WI38 (cell line): ENCODE results near the gene SGPP1.
A peak's percentile ranks its signal among the peaks of the same experiment; 100 is the strongest.

ENCODE experiments used
- H3K4me3 ChIP-seq: 2 replicates; pipeline ENCODE4 v1.5.1; 2011; ENCODE audit warnings: low read depth, mild to moderate bottlenecking, control low read depth, low read length
- TF ChIP-seq, protein P1 (sequence below): IDR thresholded peaks from 2 replicates; pipeline ENCODE4 v1.5.1; 2012; ENCODE audit warnings: low read depth, mild to moderate bottlenecking, control low read depth, low read length

Gene SGPP1, protein sequence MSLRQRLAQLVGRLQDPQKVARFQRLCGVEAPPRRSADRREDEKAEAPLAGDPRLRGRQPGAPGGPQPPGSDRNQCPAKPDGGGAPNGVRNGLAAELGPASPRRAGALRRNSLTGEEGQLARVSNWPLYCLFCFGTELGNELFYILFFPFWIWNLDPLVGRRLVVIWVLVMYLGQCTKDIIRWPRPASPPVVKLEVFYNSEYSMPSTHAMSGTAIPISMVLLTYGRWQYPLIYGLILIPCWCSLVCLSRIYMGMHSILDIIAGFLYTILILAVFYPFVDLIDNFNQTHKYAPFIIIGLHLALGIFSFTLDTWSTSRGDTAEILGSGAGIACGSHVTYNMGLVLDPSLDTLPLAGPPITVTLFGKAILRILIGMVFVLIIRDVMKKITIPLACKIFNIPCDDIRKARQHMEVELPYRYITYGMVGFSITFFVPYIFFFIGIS

DNA sequence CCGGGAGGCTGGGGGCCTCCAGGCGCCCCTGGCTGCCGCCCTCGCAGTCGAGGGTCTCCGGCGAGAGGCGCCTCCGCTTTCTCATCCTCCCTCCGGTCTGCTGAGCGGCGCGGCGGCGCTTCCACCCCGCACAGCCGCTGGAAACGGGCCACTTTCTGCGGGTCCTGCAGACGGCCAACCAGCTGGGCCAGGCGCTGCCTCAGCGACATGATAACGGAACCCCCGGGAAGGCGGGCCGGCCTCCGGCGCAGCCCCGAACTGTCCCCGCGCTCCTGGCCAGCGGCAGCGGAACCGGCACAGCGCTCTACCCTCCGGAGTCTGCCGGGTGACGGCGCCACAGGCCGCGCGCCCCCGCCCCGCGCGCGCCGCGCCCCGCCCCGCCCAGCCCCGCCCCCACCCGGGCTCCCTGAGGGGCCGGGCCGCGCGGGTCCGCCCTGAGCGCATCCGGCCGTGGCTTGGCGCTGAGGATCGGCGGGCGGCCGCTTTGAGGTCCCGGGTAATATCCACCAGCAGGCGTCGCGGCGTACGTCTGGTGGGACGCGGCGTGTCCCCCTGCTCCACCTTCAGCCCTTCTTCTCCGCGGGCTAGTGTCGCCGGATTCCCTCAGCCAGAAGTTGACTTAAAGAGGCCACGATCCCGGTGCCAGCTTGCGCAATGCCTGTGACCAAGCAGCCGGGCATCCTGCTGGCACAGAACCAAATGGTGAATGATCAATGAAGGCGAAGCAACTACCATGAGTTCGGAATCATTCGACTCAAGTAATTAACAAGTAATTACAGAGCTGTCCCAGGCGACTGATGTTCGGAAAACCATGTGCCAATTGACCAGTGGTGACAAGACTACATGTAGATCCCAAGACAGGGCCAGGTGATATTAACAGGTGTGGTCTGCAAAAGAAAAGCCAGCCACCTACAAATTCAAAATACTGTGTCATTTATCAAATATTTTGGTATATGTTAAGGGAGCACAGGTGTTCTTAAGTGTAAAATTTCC, at the start of gene SGPP1:
SGPP1 (minus strand) TSS at position 330 of the 993 bp plus-strand sequence; CDS start at position 209, 121 bp downstream.
- TF ChIP-seq, protein P1, sequence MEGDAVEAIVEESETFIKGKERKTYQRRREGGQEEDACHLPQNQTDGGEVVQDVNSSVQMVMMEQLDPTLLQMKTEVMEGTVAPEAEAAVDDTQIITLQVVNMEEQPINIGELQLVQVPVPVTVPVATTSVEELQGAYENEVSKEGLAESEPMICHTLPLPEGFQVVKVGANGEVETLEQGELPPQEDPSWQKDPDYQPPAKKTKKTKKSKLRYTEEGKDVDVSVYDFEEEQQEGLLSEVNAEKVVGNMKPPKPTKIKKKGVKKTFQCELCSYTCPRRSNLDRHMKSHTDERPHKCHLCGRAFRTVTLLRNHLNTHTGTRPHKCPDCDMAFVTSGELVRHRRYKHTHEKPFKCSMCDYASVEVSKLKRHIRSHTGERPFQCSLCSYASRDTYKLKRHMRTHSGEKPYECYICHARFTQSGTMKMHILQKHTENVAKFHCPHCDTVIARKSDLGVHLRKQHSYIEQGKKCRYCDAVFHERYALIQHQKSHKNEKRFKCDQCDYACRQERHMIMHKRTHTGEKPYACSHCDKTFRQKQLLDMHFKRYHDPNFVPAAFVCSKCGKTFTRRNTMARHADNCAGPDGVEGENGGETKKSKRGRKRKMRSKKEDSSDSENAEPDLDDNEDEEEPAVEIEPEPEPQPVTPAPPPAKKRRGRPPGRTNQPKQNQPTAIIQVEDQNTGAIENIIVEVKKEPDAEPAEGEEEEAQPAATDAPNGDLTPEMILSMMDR = peak; percentile 18; the same call in 1 of the 2 replicates
- peak within 1 kb of the TSS; percentile 80 for H3K4me3 ChIP-seq

DNA sequence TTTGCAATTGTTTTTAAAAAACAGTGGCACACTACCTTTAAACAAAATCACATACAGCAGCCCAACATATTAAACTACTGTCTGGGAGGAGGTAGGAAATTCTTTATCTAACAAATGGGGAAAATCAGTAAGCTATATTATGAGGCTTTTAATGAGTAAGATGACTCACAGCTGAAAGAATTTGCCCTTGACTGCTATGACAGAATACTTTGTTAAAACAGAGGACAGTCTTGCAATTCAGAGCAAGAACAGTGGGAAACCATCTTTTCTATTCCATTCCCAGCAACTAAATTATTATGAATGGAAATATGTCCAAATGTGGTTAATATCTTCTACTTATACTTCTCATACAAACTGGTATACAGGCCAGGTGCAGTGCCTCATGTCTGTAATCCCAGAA, 49.2 kb upstream of the SGPP1 start:
- H3K4me3 ChIP-seq = no peak overlapping the region
- TF ChIP-seq, protein P1 = no peak

DNA sequence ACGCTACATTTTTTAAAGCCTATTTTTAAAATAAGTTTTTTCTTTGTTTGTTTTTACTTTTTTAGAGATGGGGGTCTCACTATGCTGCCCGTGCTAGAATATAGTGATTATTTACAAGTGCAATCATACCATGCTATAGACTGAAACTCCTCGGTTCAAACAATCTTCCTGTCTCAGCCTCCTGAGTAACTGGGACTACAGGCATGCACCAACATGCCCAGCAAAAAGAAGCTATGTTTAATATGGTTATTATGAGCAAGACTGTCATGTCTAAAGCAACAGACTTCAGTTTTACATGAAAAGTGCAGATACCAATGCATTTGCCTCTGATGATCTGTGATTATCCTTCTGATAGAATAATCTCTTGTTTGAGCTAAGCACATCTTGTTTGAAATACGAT, 45.6 kb upstream of the SGPP1 start:
- no peak overlapping the region for H3K4me3 ChIP-seq
- TF ChIP-seq, protein P1 = no peak

DNA sequence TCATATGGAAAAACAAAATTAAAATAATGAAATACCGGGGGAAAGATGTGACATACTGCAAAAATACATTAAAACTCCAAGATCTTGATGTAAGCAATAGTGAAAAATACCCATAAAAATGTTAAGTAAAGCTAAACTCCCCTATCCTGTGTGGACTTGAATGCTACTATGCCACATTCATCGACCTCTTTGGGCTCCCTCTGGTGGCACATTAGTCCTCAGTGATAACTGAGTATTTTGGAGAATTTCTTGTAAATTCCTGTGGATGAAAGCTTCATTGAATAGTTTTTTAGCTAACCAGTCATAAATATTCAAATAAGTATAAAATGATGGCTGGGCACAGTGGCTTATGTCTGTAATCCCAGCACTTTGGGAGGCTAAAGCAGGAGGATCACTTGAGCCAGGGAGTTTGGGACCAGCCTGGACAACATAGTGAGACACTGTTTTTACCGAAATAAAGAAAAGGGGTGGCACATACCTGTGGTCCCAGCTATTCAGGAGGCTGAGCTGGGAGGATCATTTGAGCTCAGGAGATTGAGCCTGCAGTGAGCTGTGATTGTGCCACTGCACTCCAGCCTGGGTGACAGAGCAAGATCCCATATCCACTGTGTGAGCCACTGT, 42.4 kb upstream of the SGPP1 start:
- TF ChIP-seq, protein P1 = peak; percentile 36
- H3K4me3 ChIP-seq = no peak overlapping the region

DNA sequence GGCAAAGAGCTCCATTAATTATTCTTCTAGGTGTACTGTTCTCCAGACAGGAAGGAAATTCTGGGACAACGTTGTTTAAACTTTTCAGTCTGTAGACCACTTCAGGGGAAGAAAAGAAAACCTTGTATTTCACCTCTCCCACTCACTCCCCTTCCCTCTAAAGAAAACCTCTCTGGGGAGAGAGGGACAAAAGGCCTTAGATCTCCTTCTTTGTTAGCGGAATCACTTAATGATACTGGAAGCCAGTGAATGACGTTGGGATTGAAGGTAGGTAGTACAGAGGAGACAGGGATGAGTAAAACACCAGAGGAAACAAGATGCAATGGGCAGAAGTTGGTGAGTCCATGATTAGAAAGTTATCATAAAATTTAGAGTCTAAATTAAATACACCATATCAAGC, 38.7 kb upstream of the SGPP1 start:
- H3K4me3 ChIP-seq = no peak overlapping the region
- TF ChIP-seq, protein P1 = no peak

DNA sequence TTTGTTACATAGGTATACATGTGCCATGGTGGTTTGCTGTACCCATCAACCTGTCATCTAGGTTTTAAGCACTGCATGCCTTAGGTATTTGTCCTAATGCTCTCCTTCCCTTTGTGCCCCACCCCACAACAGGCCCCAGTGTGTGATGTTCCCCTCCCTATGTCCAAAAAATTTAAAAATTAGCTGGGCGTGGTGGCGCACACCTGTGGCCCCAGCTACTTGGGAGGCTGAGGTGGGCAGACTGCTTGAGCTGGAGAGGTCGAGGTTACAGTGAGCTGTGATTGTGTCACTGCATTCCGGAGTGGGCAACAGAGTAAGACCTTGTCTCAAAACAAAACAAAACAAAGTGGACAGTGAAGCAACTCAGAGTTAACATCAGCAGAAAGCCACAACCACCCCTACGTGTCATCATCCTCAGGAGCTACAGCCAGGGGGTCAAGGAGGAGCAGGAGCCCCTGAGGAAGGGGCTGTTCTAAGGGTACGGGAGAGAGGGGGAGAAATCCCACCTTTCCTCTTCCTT, 36.8 kb upstream of the SGPP1 start:
- TF ChIP-seq, protein P1 = no peak
- H3K4me3 ChIP-seq = no peak overlapping the region
